Osteocyte (in vitro differentiated cells): ENCODE results near the gene RBBP6. TPM values are rescaled to one million over a fixed set of nuclear protein-coding genes. Genes with fewer than 3 reads are reported as not detected.
A peak's percentile ranks its signal among the peaks of the same experiment; 100 is the strongest.

Experiments
- DNase-seq: peaks from one replicate; pipeline ENCODE4 v3.0.0; 2021; ENCODE audit warnings: mixed read lengths; ENCODE audit not compliant: unreplicated experiment; ENCODE audit errors: extremely low spot score
- H3K27ac Mint-ChIP-seq: one replicate; pipeline ENCODE4 v1.8.0; 2021; ENCODE audit warnings: mild to moderate bottlenecking, mixed read lengths; ENCODE audit not compliant: unreplicated experiment
- H3K27me3 Mint-ChIP-seq: one replicate; pipeline ENCODE4 v1.8.0; 2021; ENCODE audit warnings: mixed read lengths; ENCODE audit not compliant: unreplicated experiment
- H3K36me3 Mint-ChIP-seq: one replicate; pipeline ENCODE4 v1.8.0; 2021; ENCODE audit warnings: mixed read lengths; ENCODE audit not compliant: unreplicated experiment
- H3K4me1 Mint-ChIP-seq: one replicate; pipeline ENCODE4 v1.8.0; 2021; ENCODE audit warnings: mixed read lengths; ENCODE audit not compliant: unreplicated experiment
- H3K4me3 Mint-ChIP-seq: one replicate; pipeline ENCODE4 v1.8.0; 2021; ENCODE audit warnings: mild to moderate bottlenecking, moderate library complexity, mixed read lengths; ENCODE audit not compliant: unreplicated experiment
- H3K9me3 Mint-ChIP-seq: one replicate; pipeline ENCODE4 v1.8.0; 2021; ENCODE audit warnings: mixed read lengths; ENCODE audit not compliant: unreplicated experiment
- CTCF ChIP-seq: fragments of 200-600 bp; sonication (generic); IDR thresholded peaks from 2 replicates; pipeline ENCODE4 v1.5.0; 2021; ENCODE audit warnings: antibody characterized with exemption, mild to moderate bottlenecking, moderate library complexity
- total RNA-seq: library from RNA; stranded (reverse); gene quantifications from 2 replicates; pipeline ENCODE4 v1.2.1, GENCODE V29; 2021

RBBP6 gene
- total RNA-seq, 1 donor from 2014 or later, result 54.6 TPM

- Mint-ChIP-seq H3K4me1 (peaks cover 13% of the 10 kb centered on the region), H3K9me3 (no peaks in the 10 kb centered on the region), H3K36me3 (peaks cover 8% of the 10 kb centered on the region), H3K4me3 (no peak overlapping the region), H3K27ac (no peak overlapping the region), H3K27me3 (no peaks in the 10 kb centered on the region)
- no peak for TF ChIP-seq CTCF
- DNase-seq, result no peak
Measured at GRCh38 chr16:24577167-24577566, 37.8 kb downstream of the RBBP6 start.

- TF ChIP-seq CTCF, result peak; percentile 69
- Mint-ChIP-seq H3K4me3 (no peak overlapping the region), H3K9me3 (no peaks in the 10 kb centered on the region), H3K27me3 (no peaks in the 10 kb centered on the region), H3K36me3 (no peaks in the 10 kb centered on the region), H3K4me1 (peaks cover 16% of the 10 kb centered on the region), H3K27ac (peak overlapping the region; percentile 64)
- no peak for DNase-seq
Measured at GRCh38 chr16:24580665-24581064, 41.3 kb downstream of the RBBP6 start.

- H3K27ac Mint-ChIP-seq, result no peak overlapping the region
- no peaks in the 10 kb centered on the region for H3K27me3 Mint-ChIP-seq
- H3K4me1 Mint-ChIP-seq, result peaks cover 25% of the 10 kb centered on the region
- H3K4me3 Mint-ChIP-seq, result no peak overlapping the region
- H3K36me3 Mint-ChIP-seq, result no peaks in the 10 kb centered on the region
- DNase-seq, result no peak
- no peaks in the 10 kb centered on the region for H3K9me3 Mint-ChIP-seq
- no peak for TF ChIP-seq CTCF
Measured at GRCh38 chr16:24583494-24583893, 44.1 kb downstream of the RBBP6 start.

GRCh38 chr16:24589997-24590396, 50.6 kb downstream of the RBBP6 start:
- Mint-ChIP-seq H3K27me3 (no peaks in the 10 kb centered on the region), H3K4me1 (peaks cover 15% of the 10 kb centered on the region), H3K4me3 (no peak overlapping the region), H3K9me3 (no peaks in the 10 kb centered on the region), H3K36me3 (no peaks in the 10 kb centered on the region), H3K27ac (no peak overlapping the region)
- DNase-seq, result no peak
- no peak for TF ChIP-seq CTCF

- no peaks in the 10 kb centered on the region for H3K4me1 Mint-ChIP-seq
- H3K4me3 Mint-ChIP-seq, result no peak overlapping the region
- peaks cover 19% of the 10 kb centered on the region for H3K27me3 Mint-ChIP-seq
- no peak overlapping the region for H3K27ac Mint-ChIP-seq
- TF ChIP-seq CTCF, result no peak
- no peaks in the 10 kb centered on the region for H3K36me3 Mint-ChIP-seq
- no peak for DNase-seq
- peaks cover under 1% of the 10 kb centered on the region for H3K9me3 Mint-ChIP-seq
Measured at GRCh38 chr16:24598777-24599437, 59.5 kb downstream of the RBBP6 start.
